Common myeloid progenitor, CD34-positive (primary cell): ENCODE measurements around the gene VKORC1L1.
"Not testable (repeated sequence)": the region's sequence is repeated elsewhere in the genome, so short reads cannot be mapped to it uniquely, and the experiment has no call there.

Experiments used
- CTCF ChIA-PET: fragments of 350-600 bp; sonication (Branson Sonifier 250); formaldehyde crosslinking; loops from one replicate; lab custom pipeline; 2021; ENCODE audit warnings: antibody characterized with exemption; lab: Charles Lee
- POLR2A ChIA-PET: fragments of 350-600 bp; sonication (Branson Sonifier 250); formaldehyde crosslinking; loops from one replicate; lab custom pipeline; 2021; ENCODE audit warnings: antibody characterized with exemption; lab: Charles Lee
- DNase-seq, 3 donors: peaks; one replicate each; pipeline versions ENCODE4 v3.0.0 to v3.0.0-alpha.2; 2013
- H3K27ac ChIP-seq, 2 experiments: 1 replicate in 1 of 2; 2 replicates in 1 of 2; pipeline ENCODE4 v1.7.0; 2013; ENCODE audit warnings: inconsistent platforms in 2 of 2, low read length in 2 of 2, mild to moderate bottlenecking in 2 of 2, low read depth in 1 of 2, moderate library complexity in 1 of 2; ENCODE audit not compliant: severe bottlenecking in 2 of 2, insufficient read depth in 1 of 2, poor library complexity in 1 of 2
- H3K27me3 ChIP-seq, 5 experiments: replicated peaks in 2 of 5; 1 replicate in 3 of 5; 2 replicates in 2 of 5; pipeline versions ENCODE4 v1.6.1 to v1.7.0; 2013; ENCODE audit warnings: low read length in 4 of 5, mild to moderate bottlenecking in 2 of 5, moderate library complexity in 2 of 5, inconsistent platforms in 1 of 5; ENCODE audit not compliant: insufficient read depth in 5 of 5, control insufficient read depth in 4 of 5
- H3K36me3 ChIP-seq, 4 experiments: 1 replicate in 2 of 4; 2 replicates in 2 of 4; pipeline versions ENCODE4 v1.6.1 to v1.7.0; 2013; ENCODE audit warnings: low read length in 3 of 4, control low read depth in 1 of 4, mild to moderate bottlenecking in 1 of 4; ENCODE audit not compliant: control insufficient read depth in 4 of 4, insufficient read depth in 4 of 4
- H3K4me1 ChIP-seq, 4 experiments: 1 replicate in 3 of 4; 2 replicates in 1 of 4; pipeline versions ENCODE4 v1.6.1 to v1.7.1; 2013; ENCODE audit warnings: low read length in 3 of 4, mild to moderate bottlenecking in 3 of 4, control low read depth in 1 of 4, inconsistent platforms in 1 of 4, moderate library complexity in 1 of 4; ENCODE audit not compliant: control insufficient read depth in 4 of 4, insufficient read depth in 4 of 4; ENCODE audit errors: control extremely low read depth in 1 of 4
- H3K4me3 ChIP-seq, 7 experiments: 1 replicate in 4 of 7; 2 replicates in 3 of 7; pipeline versions ENCODE4 v1.5.1 to v1.7.0; 2013; ENCODE audit warnings: mild to moderate bottlenecking in 7 of 7, low read length in 6 of 7, moderate library complexity in 6 of 7, inconsistent platforms in 2 of 7, low read depth in 2 of 7, control low read depth in 1 of 7; ENCODE audit not compliant: insufficient read depth in 4 of 7, control insufficient read depth in 1 of 7; ENCODE audit errors: extremely low read depth in 1 of 7
- H3K9me3 ChIP-seq, 5 experiments: 1 replicate in 4 of 5; 2 replicates in 1 of 5; pipeline versions ENCODE4 v1.6.1 to v1.7.1; 2013; ENCODE audit warnings: low read length in 4 of 5, mild to moderate bottlenecking in 2 of 5, inconsistent platforms in 1 of 5, low read depth in 1 of 5, moderate library complexity in 1 of 5; ENCODE audit not compliant: control insufficient read depth in 4 of 5, insufficient read depth in 2 of 5; ENCODE audit errors: control extremely low read depth in 1 of 5
- WGBS: methylation state at CpG from one replicate; pipeline ENCODE4 v1.1.5; 2013; ENCODE audit not compliant: insufficient coverage; 5-methylcytosine and 5-hydroxymethylcytosine counted together

VKORC1L1 gene

DNA sequence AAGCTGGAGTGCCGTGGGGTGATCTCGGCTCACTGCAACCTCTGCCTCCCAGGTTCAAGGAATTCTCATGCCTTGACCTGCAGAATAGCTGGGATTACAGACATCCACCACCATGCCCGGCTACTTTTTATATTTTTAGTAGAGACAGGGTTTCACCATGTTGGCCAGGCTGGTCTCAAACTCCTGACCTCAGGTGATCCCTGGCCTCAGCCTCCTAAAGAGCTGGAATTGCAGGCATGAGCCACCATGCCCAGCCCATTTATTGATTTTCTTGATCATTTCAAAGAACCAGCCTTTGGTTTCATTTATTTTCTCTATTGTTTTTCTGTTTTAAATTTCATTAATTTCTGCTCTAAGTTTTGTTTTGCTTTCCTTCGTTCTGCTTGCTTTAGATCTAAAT lies 58.8 kb downstream of the VKORC1L1 start:
- POLR2A ChIA-PET = no interaction called here
- 86% methylated on average over 3 of the region's 4 CpGs for WGBS
- CTCF ChIA-PET = no interaction called here

DNA sequence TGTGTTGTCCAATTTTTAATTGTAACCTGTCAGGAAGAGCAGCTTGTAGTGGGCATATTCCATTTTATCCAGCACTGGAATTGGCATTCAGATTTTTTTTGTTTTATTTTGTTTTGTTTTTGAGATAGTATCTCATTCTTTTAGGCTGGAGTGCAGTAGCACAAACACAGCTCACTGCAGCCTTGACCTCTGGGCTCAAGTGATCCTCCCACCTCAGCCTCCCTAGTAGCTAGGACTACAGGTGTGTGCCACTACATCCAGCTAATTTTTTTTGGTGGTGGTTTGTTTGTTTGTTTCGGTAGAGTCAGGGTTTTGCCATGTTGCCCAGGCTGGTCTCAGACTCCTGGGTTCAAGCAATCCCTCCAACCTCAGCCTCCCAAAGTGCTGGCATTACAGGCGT lies 64.4 kb downstream of the VKORC1L1 start:
- ChIA-PET POLR2A (no interaction called here), CTCF (no interaction called here)
- no peaks in the 10 kb centered on the region for H3K4me1 ChIP-seq
- DNase-seq = no peak
- H3K27ac ChIP-seq = no peak overlapping the region
- H3K36me3 ChIP-seq = peaks cover 4 to 19% (median 10%) of the 10 kb centered on the region in 4 experiments
- peaks cover 0 to 4% (median 0%) of the 10 kb centered on the region in 5 experiments for H3K9me3 ChIP-seq
- H3K4me3 ChIP-seq = no peak overlapping the region
- no peaks in the 10 kb centered on the region for H3K27me3 ChIP-seq
- WGBS = 100% methylated on average over 1 of the region's 2 CpGs

More for the DNA sequence above, 58.8 kb downstream of the VKORC1L1 start:
- H3K27ac ChIP-seq = no peak overlapping the region
- peaks cover 0 to 4% (median 2%) of the 10 kb centered on the region in 4 experiments for H3K36me3 ChIP-seq
- no peaks in the 10 kb centered on the region for H3K27me3 ChIP-seq
- no peak for DNase-seq
- H3K9me3 ChIP-seq = peaks cover 0 to 4% (median 0%) of the 10 kb centered on the region in 5 experiments
- H3K4me3 ChIP-seq = no peak overlapping the region
- no peaks in the 10 kb centered on the region for H3K4me1 ChIP-seq

GRCh38 chr7:65938336-65938895 lies 65.5 kb downstream of the VKORC1L1 start:
- POLR2A ChIA-PET = no interaction called here
- 97% methylated on average over 7 of the region's 7 CpGs for WGBS
- H3K27ac ChIP-seq = no peak overlapping the region
- CTCF ChIA-PET = no interaction called here
- no peak overlapping the region for H3K4me3 ChIP-seq
- no peak for DNase-seq
- H3K9me3 ChIP-seq = peaks cover 0 to 4% (median 0%) of the 10 kb centered on the region in 5 experiments
- H3K4me1 ChIP-seq = no peaks in the 10 kb centered on the region
- peaks cover 4 to 19% (median 10%) of the 10 kb centered on the region in 4 experiments for H3K36me3 ChIP-seq
- H3K27me3 ChIP-seq = no peaks in the 10 kb centered on the region

DNA sequence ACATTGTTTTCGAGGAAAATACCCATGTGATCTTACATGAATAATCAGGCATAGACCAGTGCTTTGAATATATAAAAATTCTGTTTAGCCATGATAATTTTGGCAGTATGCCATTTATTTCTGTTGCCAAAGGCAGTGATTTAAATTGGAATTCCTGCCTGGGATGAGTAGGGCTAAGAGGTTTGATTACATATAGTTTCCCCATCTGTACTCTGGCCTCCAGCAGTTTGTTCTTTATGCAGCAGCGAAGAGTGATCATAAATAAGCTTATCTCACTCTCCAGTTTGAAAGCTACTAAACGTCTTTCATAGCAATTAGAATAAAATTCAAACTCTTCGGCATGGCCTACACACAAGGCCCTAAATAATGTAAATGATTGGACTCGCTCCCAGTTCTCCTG lies 72.9 kb downstream of the VKORC1L1 start:
- POLR2A ChIA-PET, DNase-seq, CTCF ChIA-PET, H3K4me3 ChIP-seq, H3K9me3 ChIP-seq, H3K4me1 ChIP-seq, H3K27me3 ChIP-seq, H3K27ac ChIP-seq, H3K36me3 ChIP-seq: not testable (repeated sequence)
- WGBS = no CpG with 5 or more reads among the region's 5 CpGs

- peaks cover 0 to 3% (median 0%) of the 10 kb centered on the region in 4 experiments for H3K4me1 ChIP-seq
- no peak overlapping the region for H3K4me3 ChIP-seq
- H3K36me3 ChIP-seq = peaks cover 0 to 3% (median under 1%) of the 10 kb centered on the region in 4 experiments
- peak overlapping the region in 1 of 2 experiments; percentile 49 for H3K27ac ChIP-seq
- CTCF ChIA-PET = no interaction called here
- H3K9me3 ChIP-seq = no peaks in the 10 kb centered on the region
- H3K27me3 ChIP-seq = no peaks in the 10 kb centered on the region
- POLR2A ChIA-PET = no interaction called here
- WGBS = 100% methylated on average over 2 of the region's 4 CpGs
- peak; percentile 16 to 64 (median 49) for DNase-seq
Measured at GRCh38 chr7:65946904-65947303, 74.0 kb downstream of the VKORC1L1 start.

DNA sequence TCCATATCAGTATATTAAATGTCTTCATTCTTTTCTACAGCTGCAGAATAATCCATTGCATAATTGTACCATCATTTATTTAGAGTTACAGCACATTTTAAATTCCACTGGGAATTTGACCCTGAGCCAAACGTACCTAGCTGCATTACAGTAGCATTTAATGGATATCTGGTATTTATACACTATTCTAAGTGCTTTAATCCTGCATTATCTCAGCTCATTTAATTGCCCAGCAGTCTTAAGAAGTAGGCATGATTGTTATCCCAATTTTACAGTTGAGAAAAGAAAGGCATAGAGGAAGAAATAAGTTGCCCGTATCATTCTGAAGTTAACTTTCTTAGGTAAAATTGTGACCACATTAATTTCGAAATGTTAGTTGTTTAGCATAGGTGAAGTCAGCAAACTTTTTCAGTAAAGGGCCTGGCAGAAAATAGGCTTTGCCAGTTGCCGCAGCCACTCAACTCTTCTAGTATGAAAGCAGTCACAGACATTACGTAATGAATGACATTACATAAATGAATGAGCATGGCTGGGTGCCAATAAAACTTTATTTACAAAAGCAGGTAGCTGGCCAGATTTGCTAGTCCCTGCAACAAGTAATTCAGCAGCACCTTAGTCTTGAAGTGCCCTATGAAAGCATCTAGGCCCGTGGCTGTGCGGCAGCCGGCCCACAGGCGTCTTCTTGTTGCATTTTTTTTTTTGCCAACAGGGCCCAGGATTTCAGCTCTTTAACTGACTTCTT lies 79.1 kb downstream of the VKORC1L1 start:
- 96% methylated on average over 8 of the region's 9 CpGs for WGBS
- Histone ChIP-seq H3K9me3 (no peaks in the 10 kb centered on the region), H3K36me3 (peaks cover 12 to 32% (median 19%) of the 10 kb centered on the region in 4 experiments), H3K4me3 (no peak overlapping the region), H3K4me1 (peaks cover 0 to 19% (median 6%) of the 10 kb centered on the region in 4 experiments), H3K27ac (peak overlapping the region in 1 of 2 experiments; percentile 60), H3K27me3 (no peaks in the 10 kb centered on the region)
- POLR2A ChIA-PET = interaction anchor here (0.6 kb wide), 1 partner anchor 1091 kb away, joined by 5 read pairs; no protein-coding TSS in a partner anchor
- CTCF ChIA-PET = no interaction called here
- DNase-seq = peak in 2 of 3 donors; percentile 46 to 67
